Middle frontal gyrus (tissue), 1 donor: ENCODE data around the gene PROP1.
A peak's percentile ranks its signal among the peaks of the same experiment; 100 is the strongest.
"Not testable (repeated sequence)": the region's sequence is repeated elsewhere in the genome, so short reads cannot be mapped to it uniquely, and the experiment has no call there.

Source experiments
- DNase-seq: peaks from one replicate; pipeline ENCODE4 v3.0.0-alpha.2; 2015; ENCODE audit warnings: low spot score; ENCODE audit errors: extremely low spot score

Gene PROP1

GRCh38 chr5:177982956-177983355, 13.1 kb downstream of the PROP1 start:
- no peak for DNase-seq

- DNase-seq, result no peak
Measured at GRCh38 chr5:177982072-177982727, 13.8 kb downstream of the PROP1 start.

GRCh38 chr5:177981296-177982071, 14.6 kb downstream of the PROP1 start:
- DNase-seq, result no peak

- DNase-seq, result peak; percentile 48
Measured at GRCh38 chr5:177980743-177981151, 15.3 kb downstream of the PROP1 start.

DNA sequence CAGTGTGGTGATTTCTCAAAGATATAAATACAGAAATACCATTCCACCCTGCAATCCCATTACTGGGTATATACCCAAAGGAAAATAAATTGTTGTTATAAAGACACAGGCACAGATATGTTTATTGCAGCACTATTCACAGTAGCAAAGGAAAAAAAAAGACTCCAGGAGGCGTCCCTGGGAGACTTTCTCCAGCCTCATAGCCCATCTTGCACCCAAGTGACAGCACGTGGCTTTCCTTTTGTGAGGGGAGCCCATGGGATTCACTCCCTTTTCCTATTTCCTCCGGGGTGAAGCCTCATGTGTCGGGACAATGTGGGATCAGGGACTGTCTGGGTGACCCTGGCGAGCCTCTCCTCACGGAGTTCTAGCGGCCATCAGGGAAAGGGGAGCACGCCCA, 18.4 kb downstream of the PROP1 start:
- DNase-seq, result not testable (repeated sequence)

DNA sequence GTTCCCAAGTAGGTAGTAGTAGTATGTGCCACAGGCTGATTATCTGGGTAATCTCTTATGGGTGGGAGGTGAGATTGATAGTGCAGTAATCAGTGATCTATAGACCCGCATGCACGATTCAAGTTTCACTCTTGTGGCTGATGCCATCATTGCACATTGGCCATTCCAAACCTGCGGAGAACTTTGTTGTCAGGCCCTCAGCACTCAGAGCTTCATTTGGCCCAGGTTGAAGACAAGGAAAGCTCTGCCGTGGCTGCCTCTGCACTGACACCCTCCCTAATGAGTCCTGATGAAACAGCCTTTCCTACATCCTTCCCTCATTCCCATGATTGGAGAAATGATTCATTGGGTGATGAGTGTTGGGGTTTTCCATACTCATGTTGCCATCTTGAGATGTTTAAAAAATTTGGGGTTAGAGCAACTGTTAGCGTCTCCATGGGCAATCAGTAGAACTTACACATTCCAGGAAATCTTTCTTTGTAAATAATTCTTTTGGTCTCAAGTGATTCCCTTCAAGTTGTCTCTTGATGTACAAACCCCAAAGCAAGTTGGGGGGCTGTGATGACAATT, 22.9 kb downstream of the PROP1 start:
- DNase-seq, result no peak

DNA sequence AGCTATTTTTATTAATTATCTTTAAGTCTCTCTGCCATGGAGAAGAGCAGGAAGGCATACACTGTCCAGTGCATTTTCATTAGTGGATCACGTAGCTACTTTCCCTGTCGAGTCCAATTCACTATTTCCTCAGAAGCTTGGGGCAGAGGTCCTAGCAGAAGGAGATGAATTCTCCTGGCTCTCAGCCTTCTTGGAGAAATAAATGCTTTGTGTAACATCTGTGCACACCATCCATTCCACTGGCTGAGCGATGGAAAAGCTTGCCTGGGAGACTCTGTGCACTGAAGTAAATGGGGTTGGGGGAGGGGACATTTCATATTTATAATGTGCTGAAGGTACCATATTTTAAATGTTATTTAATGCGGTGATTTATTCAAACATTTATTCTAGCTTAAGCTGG, 23.4 kb downstream of the PROP1 start:
- no peak for DNase-seq

- not testable (repeated sequence) for DNase-seq
Measured at GRCh38 chr5:177972014-177972413, 24.0 kb downstream of the PROP1 start.

DNA sequence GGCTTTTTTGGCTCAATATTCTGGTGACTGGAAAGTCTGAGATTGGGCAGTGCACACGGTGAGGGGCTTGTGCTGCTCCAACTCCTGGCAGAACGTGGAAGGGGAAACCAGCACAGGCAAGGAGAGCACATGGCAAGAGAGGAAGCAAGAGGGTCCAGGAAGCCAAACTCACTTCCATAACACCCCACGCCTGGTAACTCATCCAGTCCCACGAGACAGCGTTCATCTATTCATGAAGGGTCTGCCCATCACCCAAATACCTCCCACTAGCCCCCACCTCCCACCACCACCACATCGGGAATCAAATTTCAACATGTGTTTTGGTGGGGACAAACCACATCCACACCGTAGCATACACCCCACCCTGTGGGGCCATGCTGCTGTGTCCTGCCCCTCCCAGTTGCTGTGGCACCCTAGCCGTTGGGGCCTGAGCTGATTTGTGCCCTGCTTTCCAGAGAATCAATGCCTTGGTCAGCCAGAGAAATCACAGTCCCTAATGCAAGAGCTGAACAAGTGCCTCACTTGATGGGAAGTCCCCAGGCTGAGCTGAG, 27.3 kb downstream of the PROP1 start:
- no peak for DNase-seq

GRCh38 chr5:177967221-177967887, 28.7 kb downstream of the PROP1 start:
- no peak for DNase-seq

DNA sequence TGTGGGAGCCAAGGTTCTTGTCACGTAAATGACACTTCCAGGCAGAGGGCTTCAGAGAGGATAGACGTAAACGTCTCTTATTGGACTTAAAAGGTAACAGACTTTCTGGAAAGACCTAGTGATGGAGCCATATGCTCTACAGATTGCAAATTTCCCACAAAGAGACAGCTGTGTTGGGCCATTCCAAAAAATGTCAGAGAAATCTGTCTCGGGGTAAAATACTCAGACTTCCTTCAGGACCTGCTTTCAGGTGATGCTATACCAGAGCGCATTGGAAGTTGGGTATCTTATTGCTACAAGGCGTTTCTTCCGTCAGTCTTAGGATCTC, 29.2 kb downstream of the PROP1 start:
- DNase-seq, result no peak

DNA sequence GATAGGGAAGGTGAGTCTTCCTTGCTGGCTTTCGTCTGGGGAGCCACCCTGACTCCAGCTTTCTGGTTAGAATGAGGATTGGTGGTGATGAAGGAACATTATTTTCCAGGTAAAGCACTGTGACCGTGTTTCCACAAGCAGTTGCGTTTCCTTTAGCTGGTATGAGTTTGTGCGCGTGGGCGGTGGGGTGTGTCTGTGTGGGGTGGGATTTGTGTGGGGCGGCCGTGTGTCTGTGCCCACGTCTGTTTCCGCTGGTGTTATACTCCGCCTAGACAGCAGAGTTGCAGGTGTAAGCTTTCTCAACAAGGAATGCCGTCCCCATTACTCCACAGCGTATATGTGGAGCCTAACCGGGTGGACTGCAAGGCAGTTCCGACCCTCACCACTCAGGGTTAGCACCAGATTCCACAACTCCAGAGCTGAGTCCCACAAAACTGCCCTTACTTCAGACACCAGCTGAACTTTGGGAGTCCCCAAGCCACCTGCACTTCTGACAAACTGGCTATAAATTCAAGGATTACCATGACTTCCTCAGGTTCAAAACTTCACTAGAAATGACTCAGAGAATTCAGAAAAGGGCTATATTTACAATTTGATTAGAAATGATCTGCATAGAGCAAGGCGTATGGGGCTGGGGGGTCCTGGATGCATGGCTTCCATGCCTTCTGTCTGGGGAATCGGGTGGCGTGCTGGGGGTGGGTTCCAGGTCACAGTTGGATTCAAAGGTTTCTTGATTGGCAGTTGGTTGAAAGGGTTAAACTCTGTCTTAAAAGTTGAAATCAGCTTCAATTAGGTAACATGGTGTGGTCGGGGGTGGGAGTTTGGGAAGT, 29.8 kb downstream of the PROP1 start:
- no peak for DNase-seq

- no peak for DNase-seq
Measured at GRCh38 chr5:177964471-177964870, 31.6 kb downstream of the PROP1 start.

GRCh38 chr5:177963966-177964365, 32.1 kb downstream of the PROP1 start:
- DNase-seq, result no peak

DNA sequence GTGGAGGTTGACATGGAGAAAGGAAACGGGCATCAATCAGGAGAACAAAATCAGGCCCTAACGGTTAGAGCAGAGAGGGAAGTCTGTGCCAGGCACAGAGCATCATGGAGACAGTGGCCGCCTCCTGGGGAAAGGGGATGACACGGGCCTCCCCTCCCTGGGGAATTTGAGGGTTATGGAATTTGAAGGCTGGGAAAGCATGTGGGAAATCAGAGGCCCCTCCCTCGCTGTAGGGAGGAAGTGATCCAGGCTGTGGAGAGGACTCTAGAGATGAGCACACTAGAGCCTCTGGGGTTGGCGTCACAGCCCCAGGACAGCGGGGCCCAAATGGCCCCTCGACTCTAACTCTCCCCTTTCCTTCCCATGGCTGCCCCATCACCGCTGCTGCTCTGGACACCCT, 36.7 kb downstream of the PROP1 start:
- DNase-seq, result no peak

- DNase-seq, result no peak
Measured at GRCh38 chr5:177958696-177959095, 37.3 kb downstream of the PROP1 start.

DNA sequence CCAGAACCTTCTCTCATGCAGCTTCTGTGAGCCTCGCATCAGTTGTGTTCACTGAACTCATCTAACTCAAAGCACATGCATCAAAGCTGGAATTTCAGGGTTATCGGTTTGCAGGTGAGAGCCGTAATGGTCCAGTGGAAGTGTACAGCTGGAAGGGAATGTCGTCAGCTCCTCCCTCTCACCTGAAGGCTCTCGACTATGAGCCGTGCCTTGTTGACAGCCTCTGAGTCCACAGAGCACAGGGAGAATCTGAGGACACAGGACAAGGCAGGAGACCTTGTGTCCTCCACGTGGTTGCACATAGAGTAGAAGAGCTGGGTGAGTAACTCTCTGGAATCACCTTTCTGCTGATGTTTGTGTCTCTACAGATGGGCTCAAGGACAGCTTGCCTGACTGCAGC, 38.8 kb downstream of the PROP1 start:
- DNase-seq, result no peak

DNA sequence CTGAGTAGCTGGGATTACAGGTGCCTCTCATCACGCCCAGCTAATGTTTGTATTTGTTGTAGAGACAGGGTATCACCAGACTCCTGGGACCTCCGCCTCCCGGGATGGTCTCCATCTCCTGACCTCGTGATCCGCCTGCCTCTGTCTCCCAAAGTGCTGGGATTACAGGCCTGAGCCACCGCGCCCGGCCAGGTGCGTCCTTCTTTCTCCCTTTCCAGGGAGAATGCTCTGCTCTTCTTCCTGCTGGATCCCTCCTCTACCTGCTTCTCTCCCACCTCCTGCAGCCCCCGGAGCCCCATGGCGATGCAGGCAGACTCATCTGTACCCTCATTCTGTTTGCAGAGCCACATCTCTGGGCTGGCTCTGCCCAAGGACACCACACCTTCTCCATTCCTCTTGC, 42.9 kb downstream of the PROP1 start:
- not testable (repeated sequence) for DNase-seq

GRCh38 chr5:177949656-177950055, 46.4 kb downstream of the PROP1 start:
- DNase-seq, result not testable (repeated sequence)

DNA sequence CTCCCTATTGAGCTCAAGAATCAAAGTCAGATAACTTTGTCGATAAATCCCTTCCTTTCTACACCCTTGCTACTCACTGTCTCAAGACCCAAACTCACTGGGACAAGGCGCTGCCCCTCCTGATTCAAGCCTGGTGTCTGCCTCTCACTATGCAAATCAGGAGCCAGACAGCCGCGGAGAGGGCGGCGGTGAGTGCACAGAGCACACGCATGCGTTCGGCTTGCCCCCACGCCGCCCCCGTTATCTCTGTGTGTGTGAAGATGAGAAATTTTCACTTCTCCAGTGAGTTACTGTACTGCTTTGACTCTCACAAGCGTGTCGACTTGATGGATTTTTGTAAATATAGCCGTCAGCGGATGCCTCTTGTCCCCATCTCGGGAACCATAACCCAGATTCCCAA, 47.0 kb downstream of the PROP1 start:
- not testable (repeated sequence) for DNase-seq

DNA sequence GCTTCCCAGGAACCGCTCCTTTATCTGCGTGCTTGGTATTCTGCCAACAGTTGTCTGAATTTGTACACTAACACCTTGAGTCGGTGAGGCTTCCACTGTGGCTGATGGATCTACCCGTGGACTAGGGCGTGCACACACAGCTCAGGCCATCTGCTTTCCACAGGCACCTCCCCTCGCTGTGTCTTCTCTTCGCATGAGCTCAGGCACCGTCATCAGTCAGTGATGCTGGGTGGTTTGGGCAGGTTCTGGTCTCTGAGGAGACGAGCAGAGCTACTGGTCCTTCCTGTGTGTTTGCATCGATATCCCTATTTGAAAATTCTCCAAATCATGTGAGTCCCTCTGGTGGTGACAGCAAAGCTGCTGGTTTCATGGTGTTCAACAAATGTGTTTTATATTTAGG, 48.1 kb downstream of the PROP1 start:
- peak; percentile 3 for DNase-seq
